HG03521 (cell line): Measurements from ENCODE around the gene CELF2.
"Not testable (repeated sequence)": the region's sequence is repeated elsewhere in the genome, so short reads cannot be mapped to it uniquely, and the experiment has no call there.

Experiments used
- ATAC-seq: cut with Tn5 transposase; IDR thresholded peaks from one replicate; pipeline ENCODE4 v1.9.1; 2021; ENCODE audit warnings: mild to moderate bottlenecking, moderate library complexity; ENCODE audit not compliant: unreplicated experiment

The CELF2 gene

DNA sequence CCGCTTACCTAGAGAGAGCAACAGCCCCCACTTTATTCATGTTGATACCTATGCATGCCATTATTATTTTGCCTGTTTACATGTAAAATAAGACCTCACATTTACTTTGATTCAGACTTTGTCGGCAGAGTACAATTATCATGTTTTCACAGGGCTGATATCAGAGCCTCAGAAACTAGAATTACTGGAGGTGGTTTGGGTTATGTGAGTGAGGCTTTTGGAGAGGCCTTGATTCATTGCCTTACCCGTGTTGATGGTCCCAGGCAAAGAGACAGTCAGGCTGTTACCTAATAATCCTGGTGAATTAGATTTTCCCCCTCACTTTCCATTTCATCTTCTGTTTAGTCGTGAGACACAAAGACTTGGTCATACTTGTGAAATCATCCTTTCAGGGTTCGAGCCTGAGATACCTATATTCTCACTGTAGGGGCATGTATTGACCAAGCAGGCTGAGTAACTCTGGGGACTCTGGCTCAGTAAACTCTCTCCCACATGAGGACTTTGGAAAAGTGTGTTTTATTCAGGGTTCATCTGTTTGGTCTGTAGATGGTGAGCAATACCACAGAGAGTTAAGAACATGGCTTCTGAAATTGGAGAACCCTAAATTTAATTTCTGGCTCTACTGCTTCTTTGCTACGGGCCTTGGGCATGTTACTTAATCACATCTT lies 150.9 kb downstream of the CELF2 start:
- ATAC-seq, result no peak

DNA sequence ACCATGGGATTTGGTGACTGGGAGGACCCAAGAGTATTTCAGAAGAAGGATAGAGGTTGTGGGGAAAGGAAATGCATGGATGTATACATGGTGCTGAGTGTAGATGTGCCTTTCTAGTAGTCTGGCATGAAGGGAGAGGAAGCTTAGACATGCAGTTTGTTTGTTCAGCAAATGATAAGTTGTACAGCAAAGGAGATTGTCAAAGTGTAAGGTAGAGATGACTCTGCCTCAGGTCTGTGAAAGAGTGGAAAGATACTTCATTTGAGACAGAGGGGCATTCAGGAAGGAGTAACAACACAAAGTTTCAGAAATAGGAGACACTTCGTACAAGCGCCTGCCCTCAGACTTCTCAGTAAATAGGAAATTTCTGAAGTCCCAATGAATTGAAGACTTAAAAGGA lies 152.3 kb downstream of the CELF2 start:
- no peak for ATAC-seq

DNA sequence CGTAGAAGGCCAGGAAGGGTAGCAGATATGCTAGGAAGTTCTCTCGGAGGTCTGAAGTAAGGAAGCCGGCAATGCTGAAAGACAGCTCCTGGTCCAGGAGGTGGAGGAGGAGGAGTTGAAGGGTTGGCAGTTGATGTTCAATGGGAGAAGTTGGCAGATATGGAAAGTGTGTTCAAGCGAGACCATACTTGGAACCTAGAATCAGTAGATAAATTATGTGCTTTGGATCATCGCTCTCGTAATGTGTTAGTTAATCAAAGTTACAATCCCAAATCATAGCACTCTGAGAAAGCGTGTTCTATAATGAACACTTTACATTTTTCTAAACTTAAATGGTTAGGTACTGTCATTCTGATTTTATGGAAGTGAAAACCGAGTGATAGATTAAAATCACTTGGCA lies 152.9 kb downstream of the CELF2 start:
- no peak for ATAC-seq

DNA sequence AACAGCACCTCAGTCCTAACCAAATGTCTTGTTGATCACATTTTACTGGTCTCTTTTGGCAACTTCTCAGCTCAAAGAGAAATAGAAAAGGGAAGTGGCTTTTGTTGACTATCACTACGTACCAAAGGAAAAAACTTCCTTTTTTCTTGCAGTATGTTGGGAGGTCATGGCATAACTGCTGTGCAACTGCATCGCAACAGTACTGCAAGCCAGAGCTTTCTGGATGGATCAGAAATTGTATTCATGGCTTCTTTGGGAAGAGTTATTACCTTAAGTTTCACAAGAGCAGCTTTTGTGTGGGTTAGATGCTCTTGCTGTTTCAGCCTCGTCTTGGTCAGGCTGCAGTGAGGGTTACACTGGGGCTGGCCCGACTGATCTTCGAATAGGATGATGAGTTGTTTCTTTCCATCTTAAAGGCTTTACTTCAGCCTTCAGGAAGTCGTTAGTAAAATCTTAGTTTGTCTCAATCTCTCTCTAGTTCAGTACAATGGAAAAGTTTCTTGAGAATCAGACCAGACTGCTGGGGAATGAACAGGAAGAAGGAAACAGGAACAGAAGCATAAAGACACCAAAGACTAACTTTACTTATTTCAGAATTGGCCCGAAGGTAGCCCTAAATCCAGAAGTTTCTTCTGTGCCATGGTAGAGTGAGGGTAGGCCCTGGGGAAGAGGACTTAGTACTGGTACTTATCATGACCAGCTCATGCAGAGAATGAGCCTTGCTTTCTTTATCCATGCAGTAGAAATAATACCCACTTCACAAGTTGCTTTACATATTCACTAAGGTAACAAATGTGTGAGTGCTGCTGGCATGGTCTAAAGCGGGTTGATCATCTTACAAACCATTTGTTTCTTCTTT lies 153.6 kb downstream of the CELF2 start:
- ATAC-seq, result peak; percentile 29

DNA sequence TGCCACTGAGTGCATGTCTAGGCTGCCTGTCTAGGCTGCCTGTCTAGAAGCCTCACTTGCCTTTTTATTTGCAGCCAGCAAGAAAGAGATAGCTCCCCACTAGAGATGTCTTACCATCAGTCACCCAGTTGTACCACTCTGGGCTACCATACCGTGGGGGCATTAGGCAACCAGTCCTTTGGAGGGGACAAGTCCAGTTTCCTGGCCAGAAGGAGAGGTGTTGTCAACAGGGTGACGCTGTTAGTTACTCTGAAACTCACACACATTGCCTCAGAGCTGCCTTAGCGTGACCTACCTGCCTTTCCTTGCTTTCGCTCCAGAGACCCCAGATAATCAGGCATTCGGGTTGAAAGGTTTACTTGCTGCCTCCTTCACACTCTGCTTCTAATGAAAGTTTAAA lies 155.4 kb downstream of the CELF2 start:
- no peak for ATAC-seq

DNA sequence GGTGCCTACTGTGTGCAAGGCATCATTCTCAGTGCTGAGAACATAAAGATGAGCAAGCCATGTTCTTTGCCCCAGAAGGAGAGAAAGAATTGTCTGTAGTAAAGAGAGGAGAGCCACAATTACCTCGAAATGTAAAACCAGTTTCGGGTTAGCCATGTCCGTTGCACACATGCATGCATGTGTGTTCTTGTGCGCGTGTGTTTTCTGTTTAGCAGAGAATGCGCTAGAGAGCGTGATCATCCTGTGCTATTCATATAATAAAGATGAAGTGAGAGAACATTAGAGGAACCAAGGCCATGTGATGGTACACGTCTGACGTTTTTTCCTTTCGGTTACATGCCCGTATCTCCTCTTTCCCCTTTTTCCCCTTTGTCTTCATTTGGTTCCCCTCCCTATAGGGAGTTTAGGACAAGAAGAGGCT lies 158.2 kb downstream of the CELF2 start:
- peak; percentile 33 for ATAC-seq

DNA sequence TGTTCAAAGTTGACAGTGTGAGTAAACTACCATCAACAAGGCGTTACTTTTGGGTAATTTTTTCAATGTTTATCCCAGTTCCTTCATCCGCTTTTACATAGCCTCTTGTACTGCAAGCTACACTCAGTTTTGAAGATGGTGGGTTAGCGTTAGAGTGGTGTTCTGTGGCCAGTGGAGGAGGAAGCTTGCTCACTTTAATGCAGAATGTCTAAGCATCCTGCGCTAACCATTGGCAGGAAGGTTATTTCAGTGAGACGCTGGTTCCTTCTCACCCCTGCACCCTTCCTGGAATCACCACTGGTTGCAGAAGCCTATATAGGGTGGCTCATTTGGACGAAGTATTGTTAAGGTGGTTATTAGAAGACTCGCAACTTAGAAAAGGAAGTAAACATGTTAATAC lies 159.1 kb downstream of the CELF2 start:
- no peak for ATAC-seq

DNA sequence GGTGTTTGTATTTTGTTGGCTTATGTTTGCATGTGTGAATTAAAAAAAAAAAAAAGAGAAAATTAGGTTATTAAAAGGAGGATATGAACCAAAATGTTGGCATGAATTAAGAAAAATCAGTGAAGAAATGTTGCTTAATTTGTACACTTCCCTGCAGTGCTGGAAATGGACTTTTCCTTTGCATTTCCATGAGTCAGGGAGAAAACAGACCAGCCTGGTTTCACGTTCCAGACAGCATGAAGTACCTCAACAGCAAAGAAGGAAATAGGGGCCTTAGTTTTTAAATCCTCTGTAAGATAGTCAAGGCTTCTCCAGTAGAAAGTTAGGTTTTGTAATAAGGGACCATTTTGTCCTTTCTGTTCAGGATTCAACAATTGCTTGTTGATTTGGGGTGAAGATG lies 159.7 kb downstream of the CELF2 start:
- ATAC-seq, result no peak

DNA sequence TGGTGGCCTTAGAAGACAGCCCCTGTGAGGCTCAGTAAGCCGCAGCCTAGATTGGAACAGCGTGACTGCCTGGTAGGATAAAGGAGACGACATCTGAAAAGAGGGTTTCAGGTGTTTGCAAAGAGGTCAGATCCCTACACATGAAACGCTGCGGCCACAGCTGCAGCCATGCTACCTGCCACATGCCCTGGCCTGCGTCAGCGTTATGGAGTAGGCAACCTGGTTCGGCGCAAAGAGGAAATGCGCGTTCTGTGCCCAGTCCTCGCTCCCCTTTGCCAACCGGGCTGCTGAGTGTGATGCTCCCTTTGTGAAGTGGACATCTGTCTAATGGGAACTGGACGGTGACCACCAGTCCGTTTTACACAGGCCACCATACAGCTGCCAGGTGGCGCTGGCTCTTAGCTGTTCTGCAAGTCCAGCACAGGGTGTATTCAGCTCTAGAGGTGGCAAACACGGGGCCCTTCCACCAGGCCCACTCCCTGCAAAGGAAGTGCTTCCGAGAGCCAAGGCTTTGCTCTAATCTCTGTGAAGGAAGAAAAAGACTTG lies 160.3 kb downstream of the CELF2 start:
- no peak for ATAC-seq

DNA sequence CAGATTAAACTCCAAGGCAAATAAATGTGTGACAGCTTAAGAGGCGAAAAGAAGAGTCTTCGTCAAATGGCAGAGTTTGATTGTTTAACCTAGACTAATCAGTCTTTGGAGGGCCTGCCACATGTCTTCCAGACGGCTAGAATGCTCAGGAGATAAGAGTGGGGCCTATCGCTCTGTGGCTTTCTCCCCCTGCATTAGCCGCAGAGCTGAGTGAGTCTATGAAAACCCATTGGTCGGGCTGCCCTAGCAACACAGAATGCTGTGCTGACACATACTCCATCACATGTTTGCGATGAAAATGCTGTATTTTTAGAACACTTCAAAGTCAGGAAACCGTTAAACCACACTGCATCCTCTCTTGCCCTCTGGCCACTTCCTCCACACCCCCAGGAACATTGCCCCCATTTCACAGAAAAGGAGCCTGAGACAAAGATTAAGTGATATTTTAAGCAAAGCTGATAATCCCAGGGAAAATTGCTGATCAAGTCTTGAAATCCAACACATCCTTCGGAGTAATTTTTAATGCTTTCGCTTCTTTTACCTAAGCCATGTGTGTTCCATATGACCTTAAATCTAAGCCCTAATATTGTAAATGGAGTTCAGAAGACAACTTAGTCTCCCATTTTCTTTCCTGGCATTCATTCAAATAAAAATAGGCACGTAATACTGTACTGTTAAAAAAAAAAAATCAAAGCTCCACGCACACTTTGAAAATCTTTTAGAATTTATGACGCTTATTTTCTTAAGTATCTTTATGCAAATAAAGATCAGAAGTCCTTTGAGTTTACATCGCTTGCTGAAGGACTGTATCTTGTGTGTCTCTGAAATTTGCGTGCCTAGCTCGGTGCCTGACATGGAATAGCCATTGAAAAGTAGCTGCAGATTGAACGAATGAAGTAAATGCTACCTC lies 161.2 kb downstream of the CELF2 start:
- ATAC-seq, result peak; percentile 87

DNA sequence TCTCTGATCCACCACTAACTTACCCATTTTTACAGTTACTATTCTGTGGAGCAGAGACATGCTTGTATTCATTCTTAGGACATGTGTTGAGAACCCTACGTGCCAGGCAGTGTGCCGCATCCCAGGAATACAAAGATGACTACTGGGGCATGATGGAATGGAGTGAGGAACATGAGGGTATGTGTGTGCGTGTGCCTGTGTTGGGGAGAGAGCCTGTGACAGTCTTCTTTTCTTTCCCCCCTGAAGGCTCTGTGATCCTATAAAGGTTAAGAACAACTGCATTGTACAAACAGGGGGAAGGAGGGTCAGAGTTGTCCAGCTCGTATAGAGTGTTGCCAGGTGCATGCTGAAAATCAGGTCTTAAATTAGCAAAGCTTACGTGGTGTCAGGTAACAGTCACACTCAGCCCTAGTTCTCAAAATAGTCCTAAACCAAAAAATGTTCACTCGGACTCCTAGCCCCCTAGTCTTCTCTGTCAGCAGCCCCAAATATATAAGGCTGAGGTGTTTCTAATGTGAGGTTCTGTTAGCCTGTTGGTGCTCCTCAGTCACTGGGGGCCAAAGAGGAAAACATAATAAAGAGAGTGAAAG lies 161.9 kb downstream of the CELF2 start:
- ATAC-seq, result no peak

DNA sequence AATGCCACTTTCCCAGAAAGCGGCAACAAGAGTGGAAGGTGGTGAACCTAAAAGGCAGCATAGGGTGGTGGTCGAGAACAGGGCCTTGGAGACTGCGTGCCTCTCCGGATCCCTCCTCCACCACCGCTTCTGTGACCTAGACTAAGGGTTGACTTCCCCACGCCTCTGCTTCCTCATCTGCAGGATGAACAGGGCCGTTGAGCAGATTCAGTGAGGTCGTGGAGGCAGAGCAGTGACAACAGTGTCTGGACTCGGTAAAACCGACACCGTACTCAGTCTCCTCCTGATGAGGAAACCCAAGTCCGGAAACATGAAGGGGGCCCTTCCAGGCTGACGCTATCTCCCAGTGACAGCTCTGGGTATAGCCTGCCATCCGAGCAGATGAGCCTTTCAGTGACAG lies 162.6 kb downstream of the CELF2 start:
- no peak for ATAC-seq

DNA sequence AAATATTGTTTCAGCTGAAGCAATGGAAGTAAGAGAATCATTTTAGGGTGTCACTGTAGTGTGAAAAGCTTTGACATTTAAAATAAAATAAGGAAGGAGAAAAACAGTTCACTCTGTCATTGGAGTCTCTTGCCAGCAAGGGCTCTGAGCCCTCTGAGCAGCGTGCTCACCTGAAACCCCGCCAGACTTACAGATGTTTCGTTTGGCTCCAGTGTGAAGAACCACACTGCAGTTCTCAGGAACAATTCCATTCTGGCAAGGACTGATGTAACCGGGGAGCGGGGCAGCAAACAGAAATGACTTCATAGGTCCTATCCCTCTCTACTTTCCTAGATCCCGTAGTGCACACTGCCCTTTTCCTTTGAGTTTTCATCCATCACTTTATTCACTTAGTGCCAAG lies 164.3 kb downstream of the CELF2 start:
- no peak for ATAC-seq

DNA sequence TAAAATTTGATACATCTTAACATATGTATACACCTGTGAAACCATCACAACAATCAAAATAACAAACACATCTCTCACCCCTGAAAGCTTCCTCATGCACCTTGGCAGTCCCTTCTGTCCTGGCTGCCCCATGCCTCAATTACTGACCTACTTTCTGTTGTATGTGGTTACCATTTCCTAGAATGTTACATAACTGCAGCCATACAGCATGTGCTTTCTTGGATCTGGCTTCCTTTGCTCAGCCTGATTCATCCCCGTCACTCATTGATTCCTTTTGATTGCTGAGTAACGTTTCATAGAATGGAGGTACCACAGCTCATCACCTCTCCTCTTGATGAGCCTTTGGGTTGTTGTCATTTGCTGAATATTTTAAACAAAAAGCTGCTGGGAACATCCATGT lies 165.3 kb downstream of the CELF2 start:
- ATAC-seq, result no peak

DNA sequence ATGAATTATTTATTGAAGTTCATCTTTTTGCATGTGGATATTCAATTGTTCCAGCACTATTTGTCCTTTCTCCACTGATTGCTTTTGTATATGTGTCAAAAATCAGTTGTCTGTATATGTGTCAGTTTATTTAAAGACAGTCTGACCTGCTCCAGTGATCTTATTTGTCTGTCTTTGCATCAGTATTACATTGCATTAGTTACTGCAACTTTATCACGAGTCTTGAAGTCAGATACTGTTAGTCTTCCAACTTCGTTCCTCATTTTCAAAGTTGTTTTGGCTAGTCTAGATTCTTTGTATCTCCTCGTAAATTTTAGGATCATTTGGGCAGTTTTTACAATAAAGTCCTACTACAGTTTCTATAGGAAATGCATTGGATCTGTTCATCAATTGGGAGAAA lies 166.4 kb downstream of the CELF2 start:
- no peak for ATAC-seq

DNA sequence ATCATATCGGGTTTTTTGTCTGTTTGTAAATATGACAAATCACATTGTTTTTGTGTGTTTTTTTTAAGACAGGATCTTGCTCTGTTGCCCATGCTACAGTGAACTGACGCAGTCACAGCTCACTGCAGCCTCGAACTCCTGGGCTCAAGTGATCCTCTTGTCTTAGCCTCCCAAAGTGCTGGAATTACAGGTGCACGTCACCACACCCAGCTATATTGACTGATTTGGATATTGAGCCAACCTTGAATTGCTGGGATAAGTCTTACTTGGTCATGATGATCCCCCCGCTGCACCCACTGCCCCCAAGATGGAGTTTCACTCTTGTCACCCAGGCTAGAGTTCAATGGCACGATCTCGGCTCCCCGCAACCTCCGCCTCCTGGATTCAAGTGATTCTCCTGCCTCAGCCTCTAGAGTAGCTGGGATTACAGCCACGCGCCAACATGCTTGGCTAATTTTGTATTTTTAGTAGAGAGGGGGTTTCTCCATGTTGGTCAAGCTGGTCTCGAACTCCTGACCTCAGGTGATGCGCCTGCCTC lies 167.5 kb downstream of the CELF2 start:
- ATAC-seq, result not testable (repeated sequence)

DNA sequence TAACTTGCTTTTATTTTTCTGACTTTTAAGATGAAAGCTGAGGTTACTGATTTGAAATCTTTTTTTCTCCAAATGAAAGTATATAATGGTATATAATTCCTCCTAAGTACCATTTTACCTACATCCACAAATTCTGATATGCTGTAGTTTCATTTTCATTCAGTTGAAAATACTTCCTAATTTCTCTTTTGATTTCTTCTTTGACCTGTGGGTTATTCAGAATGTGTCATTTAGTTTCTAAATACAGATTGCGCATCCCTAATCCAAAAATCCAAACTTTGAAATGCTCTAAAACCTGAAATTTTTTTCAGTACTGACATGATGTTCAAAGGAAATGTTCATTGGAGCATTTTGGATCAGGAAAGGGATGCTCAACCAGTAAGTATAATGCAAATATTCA lies 168.7 kb downstream of the CELF2 start:
- no peak for ATAC-seq

DNA sequence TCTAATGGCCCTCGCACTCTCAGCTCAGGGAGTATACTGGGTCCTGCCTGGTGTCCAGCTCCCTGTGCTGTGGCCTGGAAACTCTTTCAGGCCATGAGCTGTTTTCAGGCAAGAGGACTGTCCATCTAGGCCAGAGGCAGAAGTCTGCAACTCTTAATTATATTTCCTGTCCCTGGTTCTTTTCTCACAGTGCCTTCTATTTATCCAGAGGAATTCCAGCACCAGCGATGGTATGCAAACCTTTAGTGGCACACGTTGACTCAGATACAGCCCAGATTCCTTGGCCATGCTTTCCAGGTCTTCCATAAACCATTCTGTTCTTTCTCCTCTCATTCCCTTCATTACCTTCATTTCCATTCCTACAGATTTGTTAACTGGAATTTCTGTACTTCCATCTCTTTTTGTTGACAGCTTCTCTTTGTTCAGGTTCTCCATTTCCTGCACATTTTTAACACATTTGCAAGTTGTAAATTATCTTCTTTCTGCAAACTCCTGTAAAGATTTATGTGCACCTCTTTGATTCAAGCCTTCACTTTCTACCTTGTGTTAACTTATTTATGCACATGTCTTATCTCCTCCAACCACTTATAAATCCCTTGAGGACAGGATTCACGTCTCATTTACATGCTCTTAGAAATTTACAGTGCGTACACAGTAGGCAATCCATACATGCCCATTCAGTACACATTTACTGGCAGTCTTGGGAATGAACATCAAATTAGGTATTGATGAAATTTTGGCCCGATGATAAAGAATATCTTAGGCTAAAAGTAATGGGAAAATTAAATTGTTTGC lies 172.1 kb downstream of the CELF2 start:
- no peak for ATAC-seq

DNA sequence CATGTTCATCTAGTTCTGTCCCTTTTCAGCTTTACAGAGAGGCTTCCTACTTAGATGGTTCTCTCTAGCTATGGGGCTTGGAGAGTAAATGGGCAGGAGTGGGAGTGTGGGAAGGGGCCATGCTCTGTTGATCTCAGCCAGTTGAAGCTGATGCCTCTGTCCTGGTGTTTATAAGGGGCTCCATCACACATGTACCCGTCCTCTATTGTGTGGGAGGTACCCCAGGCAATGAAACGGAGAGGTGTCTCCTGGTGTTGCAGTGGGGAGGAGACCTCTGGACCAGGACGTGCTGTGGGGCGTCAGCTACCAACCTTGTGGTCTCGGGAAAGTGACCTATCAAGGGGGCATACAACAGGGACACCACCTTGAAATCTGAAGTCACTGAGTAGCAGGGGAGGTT lies 173.5 kb downstream of the CELF2 start:
- no peak for ATAC-seq

DNA sequence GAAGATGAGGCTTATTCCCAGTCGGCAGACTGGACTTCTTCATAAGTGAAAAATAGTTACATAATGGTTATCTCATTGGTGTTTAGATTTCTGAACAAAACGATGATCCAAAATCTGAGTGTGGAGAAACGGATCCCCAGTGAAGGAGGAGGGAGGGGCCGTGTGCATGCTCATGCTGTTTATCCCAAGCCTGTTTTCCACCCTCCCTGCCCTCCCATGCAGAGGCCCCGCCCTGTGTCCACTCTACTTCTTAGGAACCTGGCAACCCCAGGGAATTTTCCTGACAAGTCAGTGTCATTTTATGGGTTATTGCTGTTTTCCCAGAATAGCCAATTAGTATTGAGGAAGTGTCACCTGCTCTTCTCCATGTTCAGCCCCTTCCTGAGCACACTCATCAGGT lies 174.0 kb downstream of the CELF2 start:
- ATAC-seq, result no peak
